ENCODE results near the gene PLCB1.
A peak's percentile ranks its signal among the peaks of the same experiment; 100 is the strongest.
"Not testable (repeated sequence)": the region's sequence is repeated elsewhere in the genome, so short reads cannot be mapped to it uniquely, and the experiment has no call there.

PLCB1 gene

GRCh38 chr20:8335495-8336195 lies 203.6 kb downstream of the PLCB1 start:
- no peak for DNase-seq

GRCh38 chr20:8339349-8339748 lies 207.3 kb downstream of the PLCB1 start:
- DNase-seq: no peak

- DNase-seq: no peak
Measured at GRCh38 chr20:8342391-8342790, 210.3 kb downstream of the PLCB1 start.

- peak; percentile 54 for DNase-seq
Measured at GRCh38 chr20:8344106-8344505, 212.0 kb downstream of the PLCB1 start.

- DNase-seq: peak; percentile 13
Measured at GRCh38 chr20:8344631-8345030, 212.6 kb downstream of the PLCB1 start.

- no peak for DNase-seq
Measured at GRCh38 chr20:8346700-8347270, 214.7 kb downstream of the PLCB1 start.

GRCh38 chr20:8350225-8350624 lies 218.2 kb downstream of the PLCB1 start:
- DNase-seq: not testable (repeated sequence)

GRCh38 chr20:8352486-8352885 lies 220.4 kb downstream of the PLCB1 start:
- DNase-seq: no peak

GRCh38 chr20:8353512-8353911 lies 221.4 kb downstream of the PLCB1 start:
- DNase-seq: no peak

- DNase-seq: no peak
Measured at GRCh38 chr20:8355453-8355852, 223.4 kb downstream of the PLCB1 start.

- DNase-seq: no peak
Measured at GRCh38 chr20:8356806-8357205, 224.7 kb downstream of the PLCB1 start.

GRCh38 chr20:8357703-8358102 lies 225.6 kb downstream of the PLCB1 start:
- no peak for DNase-seq

GRCh38 chr20:8360035-8360434 lies 228.0 kb downstream of the PLCB1 start:
- no peak for DNase-seq

GRCh38 chr20:8361006-8361652 lies 229.1 kb downstream of the PLCB1 start:
- no peak for DNase-seq

- DNase-seq: no peak
Measured at GRCh38 chr20:8361779-8362178, 229.7 kb downstream of the PLCB1 start.

- no peak for DNase-seq
Measured at GRCh38 chr20:8362457-8362856, 230.4 kb downstream of the PLCB1 start.

GRCh38 chr20:8363970-8364733 lies 232.1 kb downstream of the PLCB1 start:
- no peak for DNase-seq

- DNase-seq: no peak
Measured at GRCh38 chr20:8364734-8365078, 232.6 kb downstream of the PLCB1 start.

GRCh38 chr20:8365634-8366033 lies 233.6 kb downstream of the PLCB1 start:
- no peak for DNase-seq

GRCh38 chr20:8366303-8366923 lies 234.3 kb downstream of the PLCB1 start:
- DNase-seq: no peak

- DNase-seq: no peak
Measured at GRCh38 chr20:8367689-8368088, 235.6 kb downstream of the PLCB1 start.

GRCh38 chr20:8368670-8369069 lies 236.6 kb downstream of the PLCB1 start:
- DNase-seq: no peak

GRCh38 chr20:8369311-8369710 lies 237.2 kb downstream of the PLCB1 start:
- no peak for DNase-seq
